CD14-positive monocyte (primary cell): ENCODE measurements around the gene C10orf105. TPM values are rescaled to one million over a fixed set of nuclear protein-coding genes. Genes with fewer than 3 reads are reported as not detected.
A peak's percentile ranks its signal among the peaks of the same experiment; 100 is the strongest.

Source experiments
- DNase-seq, 3 donors: peaks; one replicate each; pipeline ENCODE4 v3.0.0-alpha.2; 2011 to 2022
- H2AFZ ChIP-seq: 2 replicates; pipeline ENCODE4 v1.6.0; 2012; ENCODE audit warnings: mild to moderate bottlenecking, low read depth, low read length, inconsistent platforms; ENCODE audit not compliant: insufficient read depth, poor library complexity, severe bottlenecking
- H3K27ac ChIP-seq, 2 donors: 1 replicate in 1 of 2; 2 replicates in 1 of 2; pipeline ENCODE4 v1.5.1; 2012 to 2013; ENCODE audit warnings: low read length in 2 of 2, control low read depth in 1 of 2, inconsistent platforms in 1 of 2, low read depth in 1 of 2, mild to moderate bottlenecking in 1 of 2
- H3K27me3 ChIP-seq, 2 donors: one replicate each; pipeline versions ENCODE4 v1.6.0 to v1.6.1; 2011 to 2013; ENCODE audit warnings: low read length in 2 of 2; ENCODE audit not compliant: control insufficient read depth in 2 of 2, insufficient read depth in 2 of 2
- H3K36me3 ChIP-seq, 2 donors: replicated peaks in 1 of 2; 1 replicate in 1 of 2; 2 replicates in 1 of 2; pipeline versions ENCODE4 v1.5.1 to v1.6.1; 2012 to 2013; ENCODE audit warnings: low read length in 2 of 2, control low read depth in 1 of 2, inconsistent platforms in 1 of 2, mild to moderate bottlenecking in 1 of 2; ENCODE audit not compliant: insufficient read depth in 2 of 2, control insufficient read depth in 1 of 2
- H3K4me1 ChIP-seq, 2 donors: 1 replicate in 1 of 2; 2 replicates in 1 of 2; pipeline versions ENCODE4 v1.5.1 to v1.6.1; 2012 to 2013; ENCODE audit warnings: low read length in 2 of 2, control low read depth in 1 of 2, inconsistent platforms in 1 of 2, mild to moderate bottlenecking in 1 of 2, moderate library complexity in 1 of 2; ENCODE audit not compliant: insufficient read depth in 2 of 2, control insufficient read depth in 1 of 2
- H3K4me2 ChIP-seq: replicated peaks from 2 replicates; pipeline ENCODE3; 2012; ENCODE audit warnings: low read length, moderate library complexity, mild to moderate bottlenecking; ENCODE audit not compliant: poor library complexity, severe bottlenecking; ENCODE audit errors: extremely low read depth
- H3K4me3 ChIP-seq, 3 experiments: fragments of 200-600 bp in 1 of 3; sonication (generic) in 1 of 3; replicated peaks in 1 of 3; 1 replicate in 2 of 3; 2 replicates in 1 of 3; pipeline ENCODE4 v1.5.1; 2011 to 2013; ENCODE audit warnings: low read length in 3 of 3, mild to moderate bottlenecking in 3 of 3, control low read depth in 2 of 3, low read depth in 2 of 3, inconsistent platforms in 1 of 3, moderate library complexity in 1 of 3
- H3K79me2 ChIP-seq: 2 replicates; pipeline ENCODE4 v1.6.0; 2012; ENCODE audit warnings: mild to moderate bottlenecking, control low read depth, inconsistent platforms, low read length, moderate library complexity; ENCODE audit not compliant: insufficient read depth
- H3K9ac ChIP-seq: 2 replicates; pipeline ENCODE4 v1.6.0; 2017; ENCODE audit warnings: low read length, mild to moderate bottlenecking; ENCODE audit not compliant: insufficient read depth, poor library complexity, severe bottlenecking
- H3K9me3 ChIP-seq, 2 donors: replicated peaks in 1 of 2; 1 replicate in 1 of 2; 2 replicates in 1 of 2; pipeline versions ENCODE4 v1.5.1 to v1.6.1; 2012 to 2013; ENCODE audit warnings: low read length in 2 of 2, control low read depth in 1 of 2; ENCODE audit not compliant: control insufficient read depth in 1 of 2, insufficient read depth in 1 of 2
- H4K20me1 ChIP-seq: 2 replicates; pipeline ENCODE4 v1.6.0; 2012; ENCODE audit warnings: mild to moderate bottlenecking, low read length, control low read depth, moderate library complexity; ENCODE audit not compliant: insufficient read depth
- H3K27ac Mint-ChIP-seq, 7 donors: one replicate each; pipeline ENCODE4 v1.8.0; 2020; ENCODE audit warnings: mild to moderate bottlenecking in 7 of 7, mixed read lengths in 7 of 7, moderate library complexity in 6 of 7, inconsistent platforms in 2 of 7
- H3K27me3 Mint-ChIP-seq, 3 donors: one replicate each; pipeline ENCODE4 v1.8.0; 2021 to 2022; ENCODE audit warnings: low read depth in 3 of 3, mild to moderate bottlenecking in 3 of 3, mixed read lengths in 3 of 3, moderate library complexity in 3 of 3, inconsistent platforms in 1 of 3
- H3K36me3 Mint-ChIP-seq, 2 donors: one replicate each; pipeline ENCODE4 v1.8.0; 2020; ENCODE audit warnings: mixed read lengths in 2 of 2, inconsistent platforms in 1 of 2, mild to moderate bottlenecking in 1 of 2
- H3K4me1 Mint-ChIP-seq: one replicate; pipeline ENCODE4 v1.8.0; 2020; ENCODE audit warnings: mild to moderate bottlenecking, mixed read lengths
- H3K4me3 Mint-ChIP-seq, 2 donors: one replicate each; pipeline ENCODE4 v1.8.0; 2020; ENCODE audit warnings: mild to moderate bottlenecking in 2 of 2, mixed read lengths in 2 of 2, moderate library complexity in 1 of 2
- H3K9me3 Mint-ChIP-seq, 7 donors: one replicate each; pipeline ENCODE4 v1.8.0; 2020 to 2022; ENCODE audit warnings: mixed read lengths in 7 of 7, mild to moderate bottlenecking in 6 of 7, moderate library complexity in 6 of 7, inconsistent platforms in 2 of 7
- WGBS: methylation state at CpG from one replicate; pipeline ENCODE4 v1.1.5; 2013; ENCODE audit warnings: missing lambda C conversion rate; ENCODE audit not compliant: insufficient coverage; 5-methylcytosine and 5-hydroxymethylcytosine counted together
- intact Hi-C, 2 donors: fragments of 100-400 bp; cut with micrococcal nuclease; formaldehyde crosslinking; loops; one replicate each; pipeline versions ENCODE4 v1.15.0 to v1.15.1; 2023
- polyA plus RNA-seq, 3 donors: library from polyadenylated mRNA; depleted of rRNA in 1 of 3; unstranded in 2 of 3; stranded (reverse) in 1 of 3; fragments of 300-500 nt in 2 of 3; fragments of >200 nt in 1 of 3; fragmentation: Illumina TruSeq in 2 of 3; gene quantifications; 1 replicate in 2 of 3; 2 replicates in 1 of 3; pipeline ENCODE4 v1.2.3, GENCODE V29; 2012 to 2021
- TF ChIP-seq, protein P1 (sequence below): fragments of 200-600 bp; IDR thresholded peaks from one replicate; pipeline ENCODE4 v1.8.0; 2022; ENCODE audit warnings: antibody characterized with exemption, mild to moderate bottlenecking

The C10orf105 gene
- polyA plus RNA-seq, 3 donors = 0.18 to 2.4 (median 0.48) TPM

GRCh38 chr10:71766717-71767419 lies 47.3 kb upstream of the C10orf105 start:
- Histone ChIP-seq H4K20me1 (peaks cover 100% of the 10 kb centered on the region), H3K4me2 (peak overlapping the region; percentile 99), H3K4me1 (peaks cover 91 to 100% of the 10 kb centered on the region in 2 donors), H3K27ac (peak overlapping the region; percentile 90 to 92), H3K4me3 (peak overlapping the region in 1 of 3 experiments; percentile 99), H2AFZ (no peak overlapping the region), H3K9me3 (no peaks in the 10 kb centered on the region), H3K79me2 (peaks cover 100% of the 10 kb centered on the region), H3K27me3 (no peaks in the 10 kb centered on the region), H3K36me3 (peaks cover 88 to 94% of the 10 kb centered on the region in 2 donors), H3K9ac (peak overlapping the region; percentile 37)
- no peak for DNase-seq
- Mint-ChIP-seq H3K9me3 (peaks cover 0 to 2% (median 0%) of the 10 kb centered on the region in 7 donors), H3K4me1 (peaks cover 92% of the 10 kb centered on the region), H3K27me3 (peaks cover 0 to 4% (median 2%) of the 10 kb centered on the region in 3 donors), H3K36me3 (peaks cover 86 to 98% of the 10 kb centered on the region in 2 donors), H3K27ac (peak overlapping the region; percentile 90 to 96 (median 93)), H3K4me3 (peak overlapping the region; percentile 64 to 83)
- 29% methylated on average over 4 of the region's 10 CpGs for WGBS
- TF ChIP-seq, protein P1, sequence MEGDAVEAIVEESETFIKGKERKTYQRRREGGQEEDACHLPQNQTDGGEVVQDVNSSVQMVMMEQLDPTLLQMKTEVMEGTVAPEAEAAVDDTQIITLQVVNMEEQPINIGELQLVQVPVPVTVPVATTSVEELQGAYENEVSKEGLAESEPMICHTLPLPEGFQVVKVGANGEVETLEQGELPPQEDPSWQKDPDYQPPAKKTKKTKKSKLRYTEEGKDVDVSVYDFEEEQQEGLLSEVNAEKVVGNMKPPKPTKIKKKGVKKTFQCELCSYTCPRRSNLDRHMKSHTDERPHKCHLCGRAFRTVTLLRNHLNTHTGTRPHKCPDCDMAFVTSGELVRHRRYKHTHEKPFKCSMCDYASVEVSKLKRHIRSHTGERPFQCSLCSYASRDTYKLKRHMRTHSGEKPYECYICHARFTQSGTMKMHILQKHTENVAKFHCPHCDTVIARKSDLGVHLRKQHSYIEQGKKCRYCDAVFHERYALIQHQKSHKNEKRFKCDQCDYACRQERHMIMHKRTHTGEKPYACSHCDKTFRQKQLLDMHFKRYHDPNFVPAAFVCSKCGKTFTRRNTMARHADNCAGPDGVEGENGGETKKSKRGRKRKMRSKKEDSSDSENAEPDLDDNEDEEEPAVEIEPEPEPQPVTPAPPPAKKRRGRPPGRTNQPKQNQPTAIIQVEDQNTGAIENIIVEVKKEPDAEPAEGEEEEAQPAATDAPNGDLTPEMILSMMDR = no peak
- intact Hi-C loops = loop anchor here in 1 of 2 donors (5.0 kb wide), 1 partner anchor 40 kb away; no protein-coding TSS in a partner anchor

- peak overlapping the region; percentile 59 to 77 for H3K4me3 Mint-ChIP-seq
- Histone ChIP-seq H3K4me3 (peak overlapping the region in 1 of 3 experiments; percentile 99), H3K9ac (peak overlapping the region; percentile 37), H3K4me2 (peak overlapping the region; percentile 99), H3K27me3 (no peaks in the 10 kb centered on the region), H3K27ac (peak overlapping the region; percentile 90 to 92), H3K79me2 (peaks cover 100% of the 10 kb centered on the region), H3K36me3 (peaks cover 88 to 94% of the 10 kb centered on the region in 2 donors), H4K20me1 (peaks cover 100% of the 10 kb centered on the region), H2AFZ (no peak overlapping the region), H3K9me3 (no peaks in the 10 kb centered on the region), H3K4me1 (peaks cover 98 to 100% of the 10 kb centered on the region in 2 donors)
- H3K27me3 Mint-ChIP-seq = peaks cover 0 to 4% (median 2%) of the 10 kb centered on the region in 3 donors
- 81% methylated on average over 21 of the region's 22 CpGs for WGBS
- intact Hi-C loops = loop anchor here in 1 of 2 donors (5.0 kb wide), 1 partner anchor 39 kb away; no protein-coding TSS in a partner anchor
- H3K9me3 Mint-ChIP-seq = peaks cover 0 to 2% (median 0%) of the 10 kb centered on the region in 7 donors
- TF ChIP-seq, protein P1 = no peak
- peaks cover 94% of the 10 kb centered on the region for H3K4me1 Mint-ChIP-seq
- peaks cover 86 to 98% of the 10 kb centered on the region in 2 donors for H3K36me3 Mint-ChIP-seq
- no peak for DNase-seq
- H3K27ac Mint-ChIP-seq = peak overlapping the region; percentile 89 to 96 (median 93)
Measured at GRCh38 chr10:71765906-71766716, 46.5 kb upstream of the C10orf105 start.
